Urinary bladder (tissue), 4 donors: Measurements from ENCODE around the gene FIGNL2. TPM values are rescaled to one million over a fixed set of nuclear protein-coding genes. Genes with fewer than 3 reads are reported as not detected.

Source experiments
- DNase-seq: peaks from one replicate; pipeline ENCODE4 v3.0.0-alpha.2; 2015; ENCODE audit errors: extremely low spot score
- H3K27ac ChIP-seq: one replicate; pipeline ENCODE4 v1.5.1; 2013; ENCODE audit warnings: low read depth, mild to moderate bottlenecking, moderate library complexity
- H3K36me3 ChIP-seq: one replicate; pipeline ENCODE4 v1.6.1; 2013; ENCODE audit warnings: mild to moderate bottlenecking, moderate library complexity; ENCODE audit not compliant: insufficient read depth
- H3K4me1 ChIP-seq: one replicate; pipeline ENCODE4 v1.6.1; 2013; ENCODE audit warnings: mild to moderate bottlenecking, moderate library complexity; ENCODE audit not compliant: insufficient read depth
- H3K4me3 ChIP-seq: one replicate; pipeline ENCODE4 v1.5.1; 2013; ENCODE audit warnings: low read depth, low read length
- WGBS: extraction: QIAGEN DNeasy Blood & Tissue Kit; methylation state at CpG from one replicate; pipeline ENCODE4 v1.1.7; 2013; 5-methylcytosine and 5-hydroxymethylcytosine counted together
- polyA plus RNA-seq: library from polyadenylated mRNA; stranded (reverse); fragments of 200-250 nt; gene quantifications from one replicate; pipeline ENCODE4 v1.2.3, GENCODE V29; 2013
- total RNA-seq: library from RNA; depleted of rRNA; stranded (reverse); fragments of >200 nt; gene quantifications from one replicate; pipeline ENCODE4 v1.2.3, GENCODE V29; 2014
- donor health status: healthy with polysubstance abuse.
- donor health status: healthy.

Gene FIGNL2
- total and polyA plus RNA-seq, 2 donors, result 0.33 to 0.53 TPM

GRCh38 chr12:51855586-51856428, 7.3 kb upstream of the FIGNL2 start:
- Histone ChIP-seq H3K4me3 (no peak overlapping the region), H3K4me1 (no peaks in the 10 kb centered on the region), H3K36me3 (no peaks in the 10 kb centered on the region), H3K27ac (no peak overlapping the region)
- DNase-seq, result no peak
- 22% methylated on average over 21 of the region's 21 CpGs for whole genome bisulfite sequencing

- WGBS, result 82% methylated on average over 5 of the region's 5 CpGs
- Histone ChIP-seq H3K4me1 (peaks cover 2% of the 10 kb centered on the region), H3K27ac (no peak overlapping the region), H3K36me3 (no peaks in the 10 kb centered on the region), H3K4me3 (no peak overlapping the region)
- DNase-seq, result no peak
These were observed 4.1 kb upstream of the FIGNL2 start for GRCh38 chr12:51852404-51853137.

DNA sequence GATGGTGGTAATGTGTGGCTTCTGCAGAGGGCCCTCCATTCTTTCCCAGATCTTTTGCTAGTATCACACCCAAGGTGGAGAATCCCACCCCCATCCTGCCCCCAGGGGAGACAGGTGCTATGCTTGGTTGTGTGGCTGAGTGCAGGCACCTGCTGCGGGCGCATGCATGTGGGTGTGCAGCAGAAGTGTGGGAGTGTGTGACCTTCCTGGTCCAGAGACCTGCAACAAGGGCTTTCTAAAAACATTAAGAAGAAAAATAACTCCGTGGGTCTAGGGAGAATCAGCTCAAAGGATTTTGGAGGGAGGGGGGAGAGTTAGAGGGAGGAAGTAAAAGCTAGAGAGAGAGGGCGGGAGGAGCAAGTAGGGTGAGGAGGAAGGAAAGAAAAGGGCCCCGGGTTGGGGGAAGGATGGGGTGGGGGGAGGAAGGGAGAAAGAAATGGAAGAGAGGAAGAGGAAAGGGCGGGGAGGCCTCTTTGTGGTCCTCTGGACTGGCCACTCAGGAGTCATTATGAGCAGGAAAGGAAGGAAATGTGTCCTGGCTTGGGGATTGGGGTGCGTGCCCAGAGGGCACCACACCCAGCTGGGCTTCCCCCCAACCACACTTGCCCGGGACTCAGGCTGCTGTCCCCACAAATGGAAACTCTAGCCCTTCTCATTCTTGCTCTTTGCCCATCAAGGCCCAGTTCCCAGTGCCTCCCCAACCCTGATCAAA, 3.1 kb upstream of the FIGNL2 start:
- DNase-seq, result no peak
- H3K4me1 ChIP-seq, result peaks cover 2% of the 10 kb centered on the region
- WGBS, result 61% methylated on average over 8 of the region's 8 CpGs
- H3K36me3 ChIP-seq, result no peaks in the 10 kb centered on the region
- H3K4me3 ChIP-seq, result no peak overlapping the region
- H3K27ac ChIP-seq, result no peak overlapping the region

GRCh38 chr12:51850965-51851299, 2.4 kb upstream of the FIGNL2 start:
- H3K27ac ChIP-seq, result no peak overlapping the region

DNA sequence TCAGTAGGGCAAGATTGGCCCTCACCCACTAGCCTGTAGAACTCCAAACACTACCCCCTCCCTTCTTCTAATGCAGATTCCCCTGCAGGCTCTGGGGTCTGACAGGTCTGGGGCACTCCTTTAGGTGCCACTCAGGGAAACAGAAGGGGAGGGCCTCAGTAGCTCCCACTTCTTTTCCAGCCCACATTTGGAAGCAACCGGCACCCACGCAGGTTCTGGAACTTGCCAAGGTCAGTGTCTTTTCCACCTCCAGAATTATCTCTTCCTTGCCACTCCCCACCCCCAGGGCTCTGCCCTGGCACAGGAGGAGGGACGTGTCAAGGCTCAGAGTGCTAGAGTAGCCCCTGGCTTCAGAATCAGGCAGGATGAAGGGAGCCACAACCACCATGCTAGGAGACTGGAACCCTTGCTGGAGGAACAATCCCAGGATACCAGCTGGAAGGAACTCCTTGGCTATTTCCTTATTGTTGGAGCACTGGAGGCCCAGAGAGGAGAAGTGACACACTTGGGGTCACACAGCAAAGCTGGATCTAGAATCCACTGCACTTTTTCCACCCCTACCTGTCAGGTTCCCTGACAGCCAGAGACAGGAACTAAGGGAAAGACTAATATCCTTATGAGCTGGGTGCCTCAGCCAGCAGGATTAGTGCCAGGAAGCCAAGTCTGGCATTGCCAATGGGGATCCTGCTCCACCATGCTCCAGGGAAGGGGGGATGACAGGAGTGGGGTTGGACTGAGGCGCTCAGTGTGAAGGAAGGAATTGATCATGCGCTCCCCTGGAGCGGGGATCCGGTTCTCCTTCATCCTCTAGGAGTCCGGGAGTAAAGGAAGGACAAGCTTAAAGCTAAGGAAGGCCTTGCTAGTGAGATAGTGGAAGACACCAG, 1.8 kb upstream of the FIGNL2 start:
- H3K27ac ChIP-seq, result no peak overlapping the region
- H3K4me1 ChIP-seq, result peaks cover 2% of the 10 kb centered on the region
- no peak overlapping the region for H3K4me3 ChIP-seq
- 88% methylated on average over 8 of the region's 8 CpGs for WGBS
- no peak for DNase-seq
- H3K36me3 ChIP-seq, result no peaks in the 10 kb centered on the region

More at GRCh38 chr12:51850965-51851299, 2.4 kb upstream of the FIGNL2 start:
- Histone ChIP-seq H3K4me3 (no peak overlapping the region), H3K4me1 (peaks cover 2% of the 10 kb centered on the region), H3K36me3 (no peaks in the 10 kb centered on the region)
- 84% methylated on average over 4 of the region's 4 CpGs for WGBS
- no peak for DNase-seq

DNA sequence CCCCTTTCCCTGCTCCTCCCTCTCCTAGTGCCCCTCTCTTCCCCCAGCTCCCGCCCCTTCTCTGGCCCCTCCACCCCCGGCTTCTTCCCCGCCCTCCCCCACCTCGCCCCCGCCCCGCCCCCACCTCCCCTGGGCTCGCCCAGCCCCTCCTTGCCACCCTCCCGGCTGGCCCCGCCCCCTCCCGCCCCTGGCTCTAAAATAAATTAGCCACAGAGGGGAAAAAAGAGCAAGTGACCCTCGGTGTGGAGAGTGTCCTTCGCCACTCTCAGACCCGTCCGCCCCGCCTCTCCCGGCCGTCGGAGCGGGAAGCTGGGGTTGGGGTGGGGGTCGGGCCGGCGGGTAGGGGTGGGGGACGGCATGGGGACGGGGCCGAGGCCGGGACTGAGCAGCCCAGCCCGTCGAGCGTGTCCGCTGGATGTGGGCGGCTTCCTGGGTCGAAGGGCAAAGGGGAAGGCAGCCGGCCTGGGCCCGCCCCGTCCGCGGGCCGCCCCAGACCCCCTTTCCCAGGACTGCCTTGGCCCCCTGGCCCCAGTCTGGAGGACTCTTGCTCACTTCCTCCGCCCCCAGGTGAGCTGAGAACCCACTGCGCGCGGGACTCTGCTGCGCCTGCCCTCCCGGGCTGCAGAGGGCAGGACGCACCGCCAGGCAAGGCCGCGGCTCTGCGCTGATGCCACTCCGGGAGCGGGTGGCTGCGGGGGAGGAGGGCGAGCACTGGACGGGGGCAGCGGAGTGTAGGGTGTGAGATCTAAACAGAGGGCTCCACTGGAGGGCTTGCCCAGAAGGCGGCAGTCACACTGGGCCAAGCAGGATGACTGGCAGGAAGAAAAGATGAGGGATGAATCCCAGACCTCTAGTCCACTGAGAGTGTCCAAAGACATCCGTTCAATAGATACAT, 570 bp upstream of the FIGNL2 start:
- no peak for DNase-seq
- H3K36me3 ChIP-seq, result no peaks in the 10 kb centered on the region
- 35% methylated on average over 57 of the region's 57 CpGs for WGBS
- H3K4me3 ChIP-seq, result peak overlapping the region; percentile 10
- H3K27ac ChIP-seq, result no peak overlapping the region
- peaks cover 2% of the 10 kb centered on the region for H3K4me1 ChIP-seq

- Histone ChIP-seq H3K27ac (no peak overlapping the region), H3K36me3 (no peaks in the 10 kb centered on the region), H3K4me1 (peaks cover 2% of the 10 kb centered on the region), H3K4me3 (peak overlapping the region; percentile 44)
- no peak for DNase-seq
- WGBS, result 1% methylated on average over 37 of the region's 40 CpGs
These were observed 734 bp downstream of the FIGNL2 start for GRCh38 chr12:51847643-51848325.

- Histone ChIP-seq H3K27ac (no peak overlapping the region), H3K4me3 (peak overlapping the region; percentile 44), H3K36me3 (no peaks in the 10 kb centered on the region), H3K4me1 (peaks cover 2% of the 10 kb centered on the region)
- WGBS, result 1% methylated on average over 59 of the region's 59 CpGs
- DNase-seq, result no peak
These were observed 1.4 kb downstream of the FIGNL2 start for GRCh38 chr12:51846911-51847642.

- Histone ChIP-seq H3K27ac (no peak overlapping the region), H3K4me1 (peaks cover 2% of the 10 kb centered on the region), H3K36me3 (no peaks in the 10 kb centered on the region), H3K4me3 (no peak overlapping the region)
- WGBS, result 70% methylated on average over 15 of the region's 15 CpGs
- no peak for DNase-seq
These were observed 2.2 kb downstream of the FIGNL2 start for GRCh38 chr12:51846271-51846691.

GRCh38 chr12:51845482-51845881, 3.0 kb downstream of the FIGNL2 start:
- H3K36me3 ChIP-seq, result no peaks in the 10 kb centered on the region
- H3K4me3 ChIP-seq, result no peak overlapping the region
- no peak overlapping the region for H3K27ac ChIP-seq
- H3K4me1 ChIP-seq, result peaks cover 2% of the 10 kb centered on the region
- DNase-seq, result no peak
- WGBS, result 47% methylated on average over 7 of the region's 7 CpGs

GRCh38 chr12:51844854-51845253, 3.7 kb downstream of the FIGNL2 start:
- no peak for DNase-seq
- WGBS, result 80% methylated on average over 4 of the region's 4 CpGs
- Histone ChIP-seq H3K27ac (no peak overlapping the region), H3K36me3 (no peaks in the 10 kb centered on the region), H3K4me3 (no peak overlapping the region), H3K4me1 (peaks cover 2% of the 10 kb centered on the region)
